Globus pallidus (tissue), 1 donor: ENCODE results near the gene FOXRED1.
"Not testable (repeated sequence)": the region's sequence is repeated elsewhere in the genome, so short reads cannot be mapped to it uniquely, and the experiment has no call there.

Experiments used
- DNase-seq: peaks from one replicate; pipeline ENCODE4 v3.0.0-alpha.2; 2015; ENCODE audit warnings: low spot score

Gene FOXRED1

DNA sequence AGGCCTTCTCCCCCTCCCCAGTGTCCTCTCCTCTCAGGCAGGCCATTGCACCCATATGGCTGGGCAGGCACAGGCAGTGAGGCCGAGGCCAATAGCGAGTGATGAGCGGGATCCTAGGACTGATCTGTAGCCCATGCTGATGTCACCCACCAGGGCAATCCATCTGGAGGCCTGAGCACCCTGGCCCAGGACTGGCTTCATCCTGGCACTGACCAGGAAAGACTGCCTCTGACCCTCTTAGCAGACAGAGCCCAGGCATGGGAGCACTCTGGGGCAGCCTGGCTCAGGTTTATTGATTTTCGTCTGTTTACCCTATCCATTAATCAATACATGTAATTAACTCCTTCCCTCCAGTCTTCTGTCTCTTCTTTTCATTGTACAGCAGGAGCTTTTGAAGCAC lies 8.8 kb downstream of the FOXRED1 start:
- no peak for DNase-seq

DNA sequence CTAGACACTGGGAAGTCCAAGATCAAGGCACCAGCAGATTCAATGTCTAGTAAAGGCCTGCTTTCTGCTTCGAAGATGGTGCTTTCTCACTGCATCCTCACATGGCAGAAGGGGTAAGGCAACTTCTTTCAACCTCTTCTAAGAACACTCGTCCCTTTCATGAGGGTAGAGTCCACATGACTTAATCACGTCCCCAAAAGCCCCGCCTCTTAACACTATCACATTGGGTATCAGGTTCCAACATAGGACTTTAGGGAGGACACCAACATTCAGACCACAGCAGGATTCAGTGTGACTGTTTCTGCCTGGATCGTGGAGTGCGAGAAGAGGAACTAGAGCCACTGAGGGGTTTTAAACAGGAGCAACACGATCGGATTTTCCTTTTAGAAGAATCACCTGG lies 10.2 kb downstream of the FOXRED1 start:
- DNase-seq = no peak

DNA sequence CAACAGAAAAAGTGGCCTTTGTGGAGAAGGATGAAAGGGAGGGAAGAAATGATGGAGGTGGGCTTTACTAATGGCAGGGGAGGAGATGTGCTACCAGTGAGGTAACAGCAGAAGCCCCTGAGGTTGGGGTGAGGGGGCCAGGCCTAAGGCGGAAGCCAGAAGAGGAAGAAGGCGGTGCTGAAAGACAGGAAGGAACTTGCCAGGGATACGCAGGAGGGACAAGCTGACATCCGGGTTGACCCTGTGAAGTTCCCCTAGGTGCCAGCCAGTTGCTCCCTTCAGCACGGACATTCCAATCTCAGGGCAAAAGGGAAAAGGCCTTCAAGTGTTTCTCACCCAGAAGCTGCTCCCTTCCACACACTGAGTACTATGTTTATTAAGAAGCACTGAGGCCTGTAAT lies 11.6 kb downstream of the FOXRED1 start:
- no peak for DNase-seq

DNA sequence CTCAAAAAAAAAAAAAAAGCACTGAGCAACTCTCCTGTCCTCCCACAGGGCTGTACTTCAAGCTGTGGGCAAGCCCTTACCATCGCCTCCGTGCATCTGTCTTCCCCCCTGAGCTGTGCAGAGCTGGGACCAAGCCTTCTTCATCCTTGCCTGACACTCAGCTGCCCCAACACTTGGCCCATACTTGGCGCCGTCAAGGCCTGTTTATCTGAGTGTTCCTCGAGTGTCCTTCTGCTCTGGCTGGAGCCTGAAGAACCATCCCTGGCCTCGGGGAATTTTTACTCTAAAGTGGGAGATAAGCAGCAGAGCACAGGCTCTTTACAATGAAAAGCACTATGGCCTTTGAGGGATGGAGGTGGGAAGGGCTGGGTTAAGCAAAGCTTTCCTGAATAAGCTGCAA lies 12.3 kb downstream of the FOXRED1 start:
- no peak for DNase-seq

DNA sequence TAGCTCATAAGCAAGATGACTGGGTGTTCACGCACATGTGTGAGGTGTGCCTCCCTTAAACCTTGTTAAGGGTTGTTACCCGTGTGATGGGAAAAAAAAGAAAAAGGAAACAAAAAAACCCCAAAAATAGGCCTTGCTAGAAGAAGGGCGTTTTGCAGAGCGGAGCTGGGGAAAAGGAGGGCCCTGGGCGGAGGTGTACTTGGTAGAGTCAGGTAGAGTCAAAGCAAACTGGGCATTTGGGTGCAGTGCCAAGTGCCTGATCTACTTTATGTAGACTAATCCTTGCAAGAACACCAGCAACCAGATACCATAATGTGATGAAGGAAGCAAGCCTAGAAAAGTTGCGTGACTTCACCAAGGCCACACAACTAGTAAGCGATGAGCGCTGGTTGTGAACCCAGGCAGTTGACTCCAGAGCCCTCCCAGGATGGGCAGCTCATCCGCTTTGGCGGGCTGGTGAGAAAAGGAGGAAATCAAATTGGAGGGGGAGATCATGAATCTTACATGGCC lies 12.8 kb downstream of the FOXRED1 start:
- DNase-seq = no peak

DNA sequence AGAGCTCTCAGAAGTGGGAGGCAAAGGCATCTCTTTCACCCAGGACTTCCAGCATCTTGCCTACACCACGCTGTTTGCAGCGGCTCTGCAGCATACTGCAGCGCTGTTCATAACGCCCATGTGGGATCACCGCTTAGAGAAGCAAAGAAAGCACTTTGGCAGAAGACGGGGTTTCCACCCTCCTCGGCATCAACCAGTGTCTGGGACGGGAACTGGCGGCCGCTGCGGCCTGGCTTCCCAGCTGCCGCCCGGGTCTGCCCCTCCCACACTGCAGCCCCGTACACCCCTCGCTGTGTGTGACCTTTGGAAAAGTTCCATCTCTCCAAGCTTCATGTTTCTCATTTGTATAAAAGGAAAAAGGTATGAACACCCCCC lies 13.4 kb downstream of the FOXRED1 start:
- peak; percentile 36 for DNase-seq

DNA sequence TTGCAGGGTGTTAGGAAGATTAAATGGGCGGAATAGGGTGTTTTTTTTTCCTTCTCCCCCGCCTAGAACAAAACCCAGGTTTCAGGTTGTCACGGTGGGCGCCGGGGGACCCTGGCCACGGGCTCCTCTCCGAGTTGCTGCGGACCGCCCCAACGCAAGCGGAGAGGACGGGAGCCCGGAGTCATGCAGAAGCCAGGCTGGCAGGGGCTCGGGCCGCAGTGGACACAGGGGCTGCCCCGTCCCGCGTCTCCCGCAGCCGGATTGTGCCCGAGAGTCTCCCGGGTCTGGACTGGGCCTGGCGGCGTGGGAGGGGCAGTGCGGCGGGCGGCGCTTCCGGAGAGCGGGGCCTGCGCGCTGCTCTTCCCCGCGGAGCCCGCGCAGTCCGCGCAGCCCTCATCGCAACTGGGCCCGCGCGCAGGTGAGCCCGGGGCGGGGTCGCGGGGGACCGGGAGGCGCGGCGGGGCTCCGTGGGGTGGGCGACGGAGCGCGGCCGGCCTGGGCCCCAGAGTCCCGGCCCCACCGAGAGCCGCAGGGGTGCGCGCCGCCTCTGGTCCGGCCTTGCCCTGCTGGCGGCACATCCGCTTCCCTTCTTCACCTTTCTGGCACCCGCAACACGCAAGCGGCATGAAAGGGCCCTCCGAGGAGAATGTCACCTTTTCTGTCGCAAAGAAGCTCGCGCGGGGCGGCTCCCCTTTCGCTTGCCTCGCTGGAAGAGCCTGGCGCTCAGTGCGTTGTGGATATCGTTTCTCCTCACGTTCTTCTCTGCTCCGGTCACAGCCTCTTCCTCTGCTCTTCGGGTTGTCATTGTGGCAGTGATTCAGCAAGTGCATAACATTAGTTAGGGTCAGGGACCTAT lies 14.0 kb downstream of the FOXRED1 start, which contains the start of gene TIRAP:
Gene TIRAP (plus strand): TSS at position 358 of the 856 bp plus-strand sequence. CDS start 7,802 bp downstream, outside the sequence.
- peak; percentile 51 for DNase-seq

DNA sequence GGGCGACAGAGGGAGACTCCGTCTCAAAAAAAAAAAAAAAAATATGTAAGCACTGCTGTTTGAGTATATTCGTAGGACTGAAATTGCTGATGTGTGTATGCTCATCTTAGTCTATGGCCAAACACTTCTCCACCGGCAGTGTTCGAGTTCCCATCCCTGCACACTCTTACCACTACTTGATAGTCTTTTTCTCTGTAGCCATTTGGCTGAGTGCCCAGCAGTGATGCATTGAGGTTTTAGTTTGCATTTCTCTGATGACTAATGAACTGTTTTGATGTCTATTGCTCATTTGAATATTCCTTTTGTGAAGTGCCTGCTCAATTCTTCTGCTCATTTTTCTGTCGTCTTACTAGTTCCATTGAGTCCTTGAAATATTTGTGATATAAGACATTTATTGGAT lies 15.9 kb downstream of the FOXRED1 start:
- DNase-seq = no peak

DNA sequence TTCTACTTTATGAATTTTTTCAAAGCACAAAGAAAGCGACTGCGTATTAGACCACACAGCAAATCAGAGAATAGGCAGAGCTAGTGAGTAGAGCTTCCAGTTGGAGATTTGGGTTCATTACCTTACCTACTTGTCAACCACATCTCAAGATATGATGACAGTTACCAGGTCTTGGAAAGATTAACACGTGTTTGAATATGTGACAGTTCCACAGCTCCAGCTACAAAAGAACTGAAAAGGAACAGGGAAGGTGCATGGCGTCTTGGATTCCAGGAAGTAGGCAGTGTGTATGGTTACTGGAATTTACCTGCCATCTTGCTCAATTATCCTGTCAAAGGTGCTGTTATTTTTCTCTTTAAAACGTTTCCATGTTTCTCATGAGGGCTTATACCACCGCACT lies 19.3 kb downstream of the FOXRED1 start:
- no peak for DNase-seq

DNA sequence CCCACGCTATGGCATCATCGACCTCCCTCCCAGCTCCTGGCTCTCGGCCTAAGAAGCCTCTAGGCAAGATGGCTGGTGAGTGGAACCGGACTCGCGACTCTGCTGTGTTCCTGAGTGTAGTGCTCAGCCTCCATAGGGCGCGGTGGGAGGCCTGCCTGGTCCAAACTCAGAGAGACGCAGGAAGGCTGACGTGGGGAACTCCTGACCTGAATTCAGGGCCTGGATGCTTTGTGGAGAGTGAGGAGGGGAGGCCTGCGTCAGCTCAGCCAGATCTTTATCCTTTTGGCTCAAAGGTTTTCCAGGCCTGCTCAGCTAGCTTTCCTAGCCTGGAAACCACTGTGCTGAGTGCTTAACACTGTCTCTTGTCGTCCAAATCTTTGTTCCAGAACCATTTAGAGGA lies 21.9 kb downstream of the FOXRED1 start:
- no peak for DNase-seq

DNA sequence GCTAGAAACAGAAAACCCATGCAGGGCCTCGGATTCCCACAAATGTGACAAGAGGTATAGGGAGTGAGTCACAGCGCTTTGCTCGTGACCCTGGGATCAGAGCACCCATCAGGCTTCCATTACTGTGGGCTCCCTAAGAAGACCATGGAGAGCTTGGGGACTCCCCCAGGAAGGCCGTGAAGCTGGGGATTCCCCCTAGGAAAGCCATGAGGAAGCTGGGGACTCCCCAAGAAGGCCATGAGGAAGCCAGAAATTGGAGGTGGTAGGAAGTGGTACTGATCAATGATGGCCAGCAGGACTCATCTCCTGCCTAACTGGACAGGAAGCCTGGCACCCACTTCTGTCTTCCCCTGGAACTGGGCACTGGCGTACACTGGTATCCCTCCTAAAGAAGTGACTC lies 24.8 kb downstream of the FOXRED1 start:
- no peak for DNase-seq

DNA sequence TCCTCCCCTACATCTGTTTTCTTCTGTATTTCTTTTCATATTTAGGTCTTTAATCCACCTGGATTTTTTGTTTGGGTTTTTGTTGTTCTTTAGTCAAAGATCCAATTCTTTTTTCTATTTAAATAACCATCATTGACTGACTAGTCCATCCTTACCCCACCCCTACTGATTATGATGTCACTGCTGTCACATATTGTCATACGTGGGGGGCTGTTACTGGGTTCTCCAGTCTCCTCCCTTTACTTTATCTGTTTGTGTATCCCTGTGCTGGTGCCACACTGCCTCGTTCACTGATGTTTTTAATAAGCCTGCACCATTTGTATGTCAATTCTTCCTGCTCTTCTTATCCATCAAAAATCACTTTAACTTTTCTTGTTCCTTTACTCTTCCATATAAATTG lies 28.1 kb downstream of the FOXRED1 start:
- DNase-seq = no peak

DNA sequence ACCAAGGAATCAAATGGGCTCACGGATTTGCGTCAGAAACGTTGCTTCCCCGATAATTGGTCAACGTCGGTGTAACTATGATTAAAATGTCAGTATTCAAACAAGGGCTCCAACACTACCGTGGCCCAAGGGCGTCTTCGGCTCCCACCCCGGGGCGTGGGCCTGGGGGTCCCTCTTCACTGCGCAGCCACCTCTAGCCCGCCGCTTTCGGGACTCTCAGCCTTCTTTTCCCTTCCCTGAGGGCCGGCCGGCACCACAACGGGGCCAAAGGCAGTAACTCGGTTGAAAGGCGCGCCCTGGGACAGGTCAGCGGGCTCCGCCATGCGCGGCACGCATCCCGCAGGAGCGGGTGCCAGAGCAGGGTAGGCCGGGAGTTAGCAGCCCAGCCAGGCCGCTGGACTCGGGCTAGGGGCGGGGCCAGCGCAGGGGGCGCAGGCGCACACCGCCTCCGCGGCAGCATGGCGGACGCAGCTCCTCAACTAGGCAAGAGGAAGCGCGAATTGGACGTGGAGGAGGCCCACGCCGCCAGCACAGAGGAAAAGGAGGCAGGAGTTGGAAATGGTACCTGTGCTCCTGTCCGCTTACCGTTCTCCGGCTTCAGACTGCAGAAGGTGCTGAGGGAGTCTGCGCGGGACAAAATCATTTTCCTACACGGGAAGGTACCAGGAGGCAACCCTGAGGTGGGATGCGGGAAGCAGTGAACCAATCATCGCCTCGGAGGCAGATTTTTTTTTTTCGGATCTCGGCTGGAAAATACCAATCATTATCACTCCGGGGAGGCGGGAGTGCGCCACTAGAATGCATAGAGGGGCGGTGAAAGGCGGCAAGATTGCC lies 34.9 kb downstream of the FOXRED1 start, which contains the start of gene DCPS:
Gene DCPS (plus strand): TSS at position 438 of the 834 bp plus-strand sequence. CDS start 21 bp downstream, at position 459.
- DNase-seq = peak; percentile 89

DNA sequence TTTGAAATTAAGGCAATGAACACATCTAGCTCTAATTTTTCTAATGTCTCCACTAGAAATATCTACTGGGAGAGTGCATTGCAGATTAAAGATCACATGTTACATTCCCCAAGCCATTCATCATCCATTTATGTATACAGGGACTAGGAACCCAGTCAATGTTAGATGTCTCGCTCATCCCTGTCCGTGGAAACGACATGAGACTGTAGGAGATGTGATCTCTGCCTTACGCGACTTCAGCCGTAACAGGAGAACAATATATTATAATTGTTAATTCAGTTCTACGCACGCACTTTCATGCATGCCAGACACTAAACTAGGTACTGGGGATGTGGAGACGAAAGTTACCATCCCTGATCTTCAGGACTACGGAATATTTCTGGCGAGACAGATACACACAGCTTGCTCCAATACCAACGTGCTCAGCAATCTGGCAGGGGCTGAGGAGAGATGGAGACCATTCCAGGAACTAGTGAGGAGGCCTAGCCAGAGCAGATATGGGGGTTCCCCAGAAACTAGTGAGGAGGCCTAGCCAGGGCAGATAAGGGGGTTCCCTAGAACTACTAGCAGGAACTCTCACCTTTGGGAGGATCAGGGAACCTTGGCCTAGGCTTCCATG lies 35.6 kb downstream of the FOXRED1 start:
- DNase-seq = peak; percentile 31

DNA sequence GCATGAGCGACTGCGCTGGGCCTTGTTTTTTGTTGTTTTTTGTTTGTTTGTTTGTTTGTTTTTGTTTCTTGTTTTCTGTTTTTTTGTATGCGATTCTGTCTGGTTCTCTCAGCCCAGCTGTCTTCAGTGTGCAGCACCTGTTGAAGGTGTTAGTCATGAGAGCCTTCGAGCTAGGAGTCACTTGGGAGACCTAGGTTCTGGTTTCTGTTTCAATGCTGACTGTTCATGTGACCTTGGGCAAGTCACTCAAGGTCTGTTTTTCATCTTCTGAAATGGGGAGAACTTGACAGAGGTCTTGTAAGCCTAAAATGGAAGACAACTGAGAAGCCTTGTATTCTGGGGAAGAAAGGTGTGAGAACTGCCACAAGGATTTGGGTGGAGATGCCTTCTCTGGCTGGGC lies 36.7 kb downstream of the FOXRED1 start:
- DNase-seq = no peak

DNA sequence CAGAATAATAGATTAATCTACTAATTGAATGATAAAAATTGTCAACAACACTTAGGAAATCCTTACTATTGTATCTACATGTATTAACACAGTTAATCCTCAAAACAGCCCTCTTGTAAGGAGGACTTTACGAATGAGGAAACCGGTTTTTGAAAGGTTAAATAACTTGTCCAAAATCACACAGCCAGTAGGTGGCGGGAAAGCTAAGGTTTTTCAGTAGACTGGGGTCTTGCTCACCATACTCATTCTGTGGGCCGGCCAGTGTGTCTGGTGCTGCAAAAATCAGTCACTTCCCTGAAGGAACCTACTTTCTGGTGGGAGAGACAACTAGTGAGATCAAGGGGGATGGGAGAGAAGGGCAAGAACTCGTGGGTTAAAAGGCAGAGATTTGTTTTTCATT lies 38.8 kb downstream of the FOXRED1 start:
- DNase-seq = peak; percentile 34

DNA sequence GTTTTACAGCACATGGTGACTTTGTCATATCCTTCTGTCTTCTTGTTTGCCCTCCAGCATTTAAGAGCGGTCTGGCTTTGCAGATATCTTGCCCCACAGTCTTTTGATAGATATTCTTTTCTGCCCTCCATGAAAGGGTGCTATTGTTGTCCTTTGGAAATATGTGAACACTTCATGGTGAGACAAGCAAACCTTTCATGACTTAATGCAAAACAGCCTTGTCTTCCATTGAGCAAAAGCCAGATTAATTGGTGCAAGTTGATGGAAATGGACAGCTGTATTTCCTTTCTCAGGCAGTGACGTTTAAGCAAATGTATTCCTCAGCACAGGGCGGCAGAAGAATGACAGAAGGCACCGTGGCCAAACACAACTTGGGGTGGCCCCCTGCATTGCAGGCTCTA lies 39.3 kb downstream of the FOXRED1 start:
- DNase-seq = peak; percentile 88

DNA sequence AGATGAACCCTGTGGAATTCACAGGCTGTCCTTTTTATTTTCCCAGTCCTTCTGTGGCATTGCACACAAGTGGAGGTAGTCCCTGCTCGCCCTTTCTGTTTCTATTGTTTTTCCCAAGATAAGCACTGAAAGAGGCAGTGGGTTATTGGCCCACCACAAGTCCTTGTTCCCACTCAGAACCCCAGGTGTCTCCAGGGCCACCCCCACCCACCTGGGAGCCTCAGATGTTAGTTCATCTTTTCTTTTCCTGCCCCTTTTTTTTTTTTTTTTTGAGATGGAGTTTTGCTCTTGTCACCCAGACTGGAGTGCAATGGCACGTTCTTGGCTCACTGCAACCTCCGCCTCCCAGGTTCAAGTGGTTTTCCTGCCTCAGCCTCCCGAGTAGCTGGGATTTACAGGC lies 39.8 kb downstream of the FOXRED1 start:
- not testable (repeated sequence) for DNase-seq

DNA sequence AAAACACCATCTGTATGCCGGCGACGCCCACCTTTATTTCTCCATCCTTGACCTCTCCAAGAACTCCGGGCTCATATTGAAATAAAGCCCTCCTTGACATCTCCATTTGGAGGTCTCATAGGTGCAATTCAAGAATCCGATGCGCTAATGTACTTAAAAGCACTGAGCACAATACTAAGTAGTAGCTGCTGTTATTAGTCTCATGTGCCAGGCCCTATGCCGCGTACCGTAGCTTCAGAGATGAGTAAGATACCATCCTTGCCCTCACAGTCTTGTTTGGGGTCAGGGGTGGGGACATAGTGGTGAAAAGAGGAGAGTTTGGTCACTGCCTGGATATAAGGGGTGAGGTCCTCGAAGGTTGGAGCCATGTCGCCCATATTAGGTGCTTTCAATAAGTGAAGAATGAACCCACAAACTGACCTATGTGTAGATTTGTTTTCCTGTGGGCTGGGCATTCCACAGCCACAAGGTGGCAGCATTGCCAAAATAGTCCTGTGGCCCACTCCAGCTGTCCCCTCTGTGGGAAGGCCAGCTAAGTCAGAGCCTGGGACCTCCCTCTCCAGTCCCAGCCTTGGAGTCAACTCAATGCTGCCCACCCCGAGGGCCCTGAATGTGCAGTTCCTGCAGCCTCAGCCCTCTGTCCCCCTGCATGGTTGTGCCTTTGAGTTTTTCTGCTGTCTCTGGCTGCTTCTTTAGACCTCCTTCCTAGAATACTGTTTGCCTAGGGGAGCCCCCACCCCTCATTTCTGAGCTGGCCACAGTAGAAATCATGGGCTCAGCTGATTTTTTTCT lies 41.4 kb downstream of the FOXRED1 start:
- DNase-seq = peak; percentile 82

DNA sequence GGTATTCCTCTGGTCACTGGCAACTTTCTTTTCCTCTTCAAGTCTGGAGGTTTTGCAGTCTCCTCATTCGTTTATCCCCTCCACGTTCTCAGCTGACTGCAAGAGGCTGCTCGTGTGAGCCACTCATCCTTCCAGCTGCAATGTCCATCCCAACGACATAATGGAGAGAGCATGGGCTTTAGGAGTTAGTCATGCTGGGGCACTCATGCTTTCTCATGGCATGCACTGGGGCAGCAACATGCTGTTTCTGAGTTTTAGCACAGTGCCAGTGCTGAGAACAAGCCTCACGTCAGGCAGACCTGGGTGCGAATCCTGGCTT lies 42.0 kb downstream of the FOXRED1 start:
- no peak for DNase-seq

DNA sequence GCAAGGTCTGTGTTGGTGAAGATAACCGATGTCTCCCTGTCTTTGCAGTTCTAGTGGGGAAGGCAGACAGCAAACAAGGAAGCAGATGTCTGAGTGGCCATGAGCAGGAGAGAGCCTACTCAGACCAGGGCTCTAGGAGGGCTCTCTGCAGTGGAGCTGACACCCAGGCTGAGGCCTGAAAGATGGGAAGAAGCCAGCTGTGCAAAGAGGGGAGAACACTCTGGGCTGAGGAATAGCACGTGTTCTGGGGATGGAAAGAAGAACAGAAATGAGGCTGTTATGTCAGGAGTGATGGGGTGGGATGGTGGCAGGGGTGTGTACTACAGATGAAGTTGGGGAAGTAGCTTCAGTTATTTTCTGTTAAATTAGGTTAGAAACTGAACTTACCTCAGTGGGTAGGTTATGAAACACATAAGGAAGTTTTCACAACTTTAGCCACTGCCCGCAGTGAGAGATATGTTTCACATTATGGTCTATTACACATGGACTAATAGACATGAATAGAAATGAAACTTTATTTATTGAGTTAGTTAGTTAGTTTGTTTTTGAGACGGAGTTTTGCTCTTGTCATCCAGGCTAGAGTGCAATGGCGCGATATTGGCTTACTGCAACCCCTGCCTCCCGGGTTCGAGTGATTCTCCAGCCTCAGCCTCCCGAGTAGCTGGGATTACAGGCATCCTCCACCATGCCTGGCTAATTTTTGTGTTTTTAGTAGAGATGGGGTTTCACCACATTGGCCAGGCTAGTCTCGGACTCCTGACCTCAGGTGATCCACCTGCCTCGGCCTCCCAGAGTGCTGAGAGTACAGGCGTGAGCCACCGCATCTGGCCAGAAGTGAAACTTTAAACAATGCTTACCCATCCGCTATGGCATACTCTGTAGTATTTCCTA lies 42.7 kb downstream of the FOXRED1 start:
- DNase-seq = no peak
